ENCODE data around the gene NOS1AP.

DNA sequence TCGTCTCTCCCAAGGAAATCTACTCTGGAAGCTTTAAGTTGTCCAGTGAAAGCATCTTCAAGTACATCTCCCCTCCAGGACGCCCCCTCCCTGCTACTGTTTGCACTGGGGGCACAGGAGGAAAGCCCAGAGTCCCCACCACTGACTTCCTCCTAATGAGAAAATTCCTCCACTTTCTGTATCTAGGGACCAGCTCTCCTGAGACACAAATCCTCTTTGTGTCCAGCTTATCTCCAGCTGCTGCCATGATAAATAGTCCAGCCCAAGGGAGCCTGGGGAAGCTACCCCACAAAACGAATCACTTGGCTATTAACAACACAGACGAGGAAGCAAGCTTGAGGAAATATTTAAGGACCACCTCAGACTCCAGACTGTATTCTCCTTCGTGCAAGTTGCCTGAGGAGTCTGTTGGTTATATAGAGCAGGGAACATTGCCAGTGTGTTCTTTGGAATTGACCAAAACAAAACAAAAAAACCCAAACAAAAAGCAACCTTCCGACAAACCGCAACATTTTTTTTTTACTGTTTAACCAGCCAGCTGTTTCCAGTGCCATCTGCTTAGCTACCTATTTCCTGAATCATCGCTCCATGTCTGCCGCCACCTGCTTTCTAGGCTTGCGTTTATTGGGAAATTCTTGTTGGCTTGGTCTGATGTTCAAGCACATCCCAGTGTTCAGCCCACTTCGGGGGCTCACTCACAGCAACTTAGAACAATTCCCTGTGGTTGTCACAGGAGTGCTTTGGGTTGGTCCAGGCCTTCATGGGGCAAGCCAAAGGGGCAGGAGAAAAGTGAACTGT lies 319.7 kb downstream of the NOS1AP start:
- TF ChIP-seq, protein P1, sequence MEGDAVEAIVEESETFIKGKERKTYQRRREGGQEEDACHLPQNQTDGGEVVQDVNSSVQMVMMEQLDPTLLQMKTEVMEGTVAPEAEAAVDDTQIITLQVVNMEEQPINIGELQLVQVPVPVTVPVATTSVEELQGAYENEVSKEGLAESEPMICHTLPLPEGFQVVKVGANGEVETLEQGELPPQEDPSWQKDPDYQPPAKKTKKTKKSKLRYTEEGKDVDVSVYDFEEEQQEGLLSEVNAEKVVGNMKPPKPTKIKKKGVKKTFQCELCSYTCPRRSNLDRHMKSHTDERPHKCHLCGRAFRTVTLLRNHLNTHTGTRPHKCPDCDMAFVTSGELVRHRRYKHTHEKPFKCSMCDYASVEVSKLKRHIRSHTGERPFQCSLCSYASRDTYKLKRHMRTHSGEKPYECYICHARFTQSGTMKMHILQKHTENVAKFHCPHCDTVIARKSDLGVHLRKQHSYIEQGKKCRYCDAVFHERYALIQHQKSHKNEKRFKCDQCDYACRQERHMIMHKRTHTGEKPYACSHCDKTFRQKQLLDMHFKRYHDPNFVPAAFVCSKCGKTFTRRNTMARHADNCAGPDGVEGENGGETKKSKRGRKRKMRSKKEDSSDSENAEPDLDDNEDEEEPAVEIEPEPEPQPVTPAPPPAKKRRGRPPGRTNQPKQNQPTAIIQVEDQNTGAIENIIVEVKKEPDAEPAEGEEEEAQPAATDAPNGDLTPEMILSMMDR (IDR thresholded peaks at IDR 0.05), result no peak
- TF ChIP-seq POLR2A (IDR thresholded peaks at IDR 0.05), result no peak
